Astrocyte (in vitro differentiated cells and primary cell): ENCODE measurements around the gene DSTN.

Experiments
- EZH2 ChIP-seq: IDR thresholded peaks from 2 replicates; pipeline ENCODE4 v1.6.1; 2012; ENCODE audit warnings: mild to moderate bottlenecking, low read length, inconsistent platforms; ENCODE audit not compliant: insufficient read depth
- TF ChIP-seq, protein P1 (sequence below): IDR thresholded peaks from 2 replicates; pipeline ENCODE4 v1.5.1; 2011; ENCODE audit warnings: low read depth, mild to moderate bottlenecking, inconsistent platforms, low read length, moderate library complexity; ENCODE audit not compliant: insufficient read depth

DNA sequence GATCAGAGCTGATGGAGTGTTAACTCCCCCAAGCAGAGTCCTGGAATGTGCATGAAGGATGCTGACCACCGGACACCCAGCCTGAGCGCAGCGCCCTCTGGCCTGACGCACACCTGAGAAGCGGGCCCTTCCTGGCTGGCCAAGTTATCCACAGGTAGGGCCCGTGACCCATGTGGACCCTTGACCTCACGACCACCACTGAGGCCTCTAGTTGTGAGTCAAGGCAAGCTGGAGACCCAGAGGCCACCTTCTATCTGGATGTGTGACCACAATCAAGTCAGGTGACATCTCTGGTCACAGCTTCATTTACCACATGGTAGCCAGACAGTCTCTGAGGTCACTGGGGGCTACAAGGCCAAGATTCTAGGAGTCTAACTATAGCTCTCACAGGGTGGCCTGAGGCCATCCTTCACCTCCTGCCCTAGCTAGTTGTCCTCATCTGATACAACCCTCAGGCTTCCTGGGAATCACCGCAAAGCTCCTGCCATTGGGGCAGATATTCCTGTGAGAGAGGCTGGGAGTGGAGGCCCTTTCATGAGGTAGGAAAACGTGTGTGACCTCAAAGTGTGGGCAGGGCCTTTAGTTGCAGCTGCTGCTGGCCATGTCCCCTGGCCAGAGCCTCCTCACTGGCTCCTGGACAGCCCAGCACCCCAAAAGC, 53.1 kb downstream of the DSTN start:
- TF ChIP-seq, protein P1, sequence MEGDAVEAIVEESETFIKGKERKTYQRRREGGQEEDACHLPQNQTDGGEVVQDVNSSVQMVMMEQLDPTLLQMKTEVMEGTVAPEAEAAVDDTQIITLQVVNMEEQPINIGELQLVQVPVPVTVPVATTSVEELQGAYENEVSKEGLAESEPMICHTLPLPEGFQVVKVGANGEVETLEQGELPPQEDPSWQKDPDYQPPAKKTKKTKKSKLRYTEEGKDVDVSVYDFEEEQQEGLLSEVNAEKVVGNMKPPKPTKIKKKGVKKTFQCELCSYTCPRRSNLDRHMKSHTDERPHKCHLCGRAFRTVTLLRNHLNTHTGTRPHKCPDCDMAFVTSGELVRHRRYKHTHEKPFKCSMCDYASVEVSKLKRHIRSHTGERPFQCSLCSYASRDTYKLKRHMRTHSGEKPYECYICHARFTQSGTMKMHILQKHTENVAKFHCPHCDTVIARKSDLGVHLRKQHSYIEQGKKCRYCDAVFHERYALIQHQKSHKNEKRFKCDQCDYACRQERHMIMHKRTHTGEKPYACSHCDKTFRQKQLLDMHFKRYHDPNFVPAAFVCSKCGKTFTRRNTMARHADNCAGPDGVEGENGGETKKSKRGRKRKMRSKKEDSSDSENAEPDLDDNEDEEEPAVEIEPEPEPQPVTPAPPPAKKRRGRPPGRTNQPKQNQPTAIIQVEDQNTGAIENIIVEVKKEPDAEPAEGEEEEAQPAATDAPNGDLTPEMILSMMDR, result no peak
- TF ChIP-seq EZH2, result no peak
